GM12873 (cell line): ENCODE data around the gene ZNF497.

Source experiments
- CTCF ChIP-seq: IDR thresholded peaks from 2 replicates; pipeline ENCODE4 v1.5.1; 2012; ENCODE audit warnings: low read depth, mild to moderate bottlenecking, moderate library complexity, low read length, control low read depth; ENCODE audit not compliant: insufficient read depth; ENCODE audit errors: missing control alignments

ZNF497 gene

GRCh38 chr19:58395979-58396627 lies 33.6 kb upstream of the ZNF497 start:
- no peak for TF ChIP-seq CTCF

GRCh38 chr19:58395220-58395978 lies 32.8 kb upstream of the ZNF497 start, which contains the start of gene RNF225:
TSS of gene RNF225 (plus strand) at chr19:58395656. CDS start at chr19:58396090, 434 bp downstream.
- TF ChIP-seq CTCF, result no peak

GRCh38 chr19:58394821-58395219 lies 32.3 kb upstream of the ZNF497 start:
- TF ChIP-seq CTCF, result no peak

GRCh38 chr19:58393725-58394033 lies 31.1 kb upstream of the ZNF497 start:
- no peak for TF ChIP-seq CTCF

- TF ChIP-seq CTCF, result no peak
Observed at GRCh38 chr19:58392945-58393724, 30.6 kb upstream of the ZNF497 start.

- no peak for TF ChIP-seq CTCF
Observed at GRCh38 chr19:58388175-58388526, 25.6 kb upstream of the ZNF497 start.
